Measurements from ENCODE around the gene SULT2B1. TPM values are rescaled to one million over a fixed set of nuclear protein-coding genes. Genes with fewer than 3 reads are reported as not detected.

SULT2B1 gene
- total and polyA plus RNA-seq, 4 donors: 0.14 to 0.24 TPM; not detected in 2

- TF ChIP-seq REST (IDR thresholded peaks at IDR 0.05): no peak
- TF ChIP-seq ATF3 (IDR thresholded peaks at IDR 0.05): no peak
- no peak for TF ChIP-seq FOXA2 (IDR thresholded peaks at IDR 0.05)
- no peak for TF ChIP-seq HNF4A (conservative IDR thresholded peaks at IDR 0.05)
- no peak for TF ChIP-seq NR2F2 (IDR thresholded peaks at IDR 0.05)
- TF ChIP-seq SP1 (IDR thresholded peaks at IDR 0.05): no peak
- TF ChIP-seq RAD21 (IDR thresholded peaks at IDR 0.05): no peak
- no peak for TF ChIP-seq FOXA1 (IDR thresholded peaks at IDR 0.05)
- TF ChIP-seq HNF4G (IDR thresholded peaks at IDR 0.05): no peak
- TF ChIP-seq YY1 (IDR thresholded peaks at IDR 0.05): no peak
- no peak for TF ChIP-seq TAF1 (conservative IDR thresholded peaks at IDR 0.05)
- TF ChIP-seq GABPA (IDR thresholded peaks at IDR 0.05 in 1 of 2, conservative IDR thresholded peaks at IDR 0.05 in 1 of 2): no peak
- no peak for TF ChIP-seq RXRA (IDR thresholded peaks at IDR 0.05)
- no peak for TF ChIP-seq EGR1 (IDR thresholded peaks at IDR 0.05; ENCODE audit: low read depth in 2 of 2)
- no peak for TF ChIP-seq JUND (IDR thresholded peaks at IDR 0.05)
- TF ChIP-seq ZBTB33 (IDR thresholded peaks at IDR 0.05): no peak
- TF ChIP-seq CTCF (IDR thresholded peaks at IDR 0.05; ENCODE audit: low read depth, low read length, missing input control): no peak
- no peak for TF ChIP-seq MAX (IDR thresholded peaks at IDR 0.05)
- H3K36me3 ChIP-seq (ENCODE audit: control insufficient read depth in 4 of 4, insufficient read depth in 3 of 4, low read depth in 1 of 4, low read length in 3 of 4): peaks cover 15 to 27% (median 18%) of the 10 kb centered on the region in 4 donors
- H3K27ac ChIP-seq (ENCODE audit: low read depth in 1 of 2, low read length in 2 of 2): no peak overlapping the region
These were observed 64.1 kb downstream of the SULT2B1 start for GRCh38 chr19:48616041-48616436.

More at GRCh38 chr19:48616041-48616436, 64.1 kb downstream of the SULT2B1 start:
- 88% methylated on average over 16 of the region's 16 CpGs for WGBS
- H3K4me3 ChIP-seq (ENCODE audit: low read depth in 1 of 3, low read length in 3 of 3): no peak overlapping the region
- H3K9me3 ChIP-seq (ENCODE audit: control insufficient read depth in 4 of 4, low read length in 3 of 4): no peaks in the 10 kb centered on the region
- no peak overlapping the region for H3K9ac ChIP-seq (ENCODE audit: low read depth in 1 of 2, low read length in 2 of 2)
- no peak for DNase-seq (ENCODE audit: low spot score)
- no peaks in the 10 kb centered on the region for H3K27me3 ChIP-seq (ENCODE audit: control insufficient read depth in 4 of 4, insufficient read depth in 4 of 4, low read length in 3 of 4)
- H3K4me1 ChIP-seq (ENCODE audit: control insufficient read depth in 4 of 4, insufficient read depth in 4 of 4, low read length in 3 of 4): peaks cover 8 to 41% (median 27%) of the 10 kb centered on the region in 4 donors

Measured in liver (tissue), 9 donors.